HepG2 (cell line): ENCODE measurements around the gene LSM8. TPM values are rescaled to one million over a fixed set of nuclear protein-coding genes. Genes with fewer than 3 reads are reported as not detected.

Experiments used
- BATF2 ChIP-seq: sonication (generic); formaldehyde crosslinking; IDR thresholded peaks from 2 replicates; pipeline ENCODE4 v1.8.0; 2022; ENCODE audit warnings: mild to moderate bottlenecking, missing genetic modification reagents, moderate library complexity
- MED13 ChIP-seq: sonication (generic); formaldehyde crosslinking; IDR thresholded peaks from 2 replicates; pipeline ENCODE4 v1.5.0; 2020; ENCODE audit warnings: missing genetic modification reagents
- RFX1 ChIP-seq: fragments of 450-650 bp; IDR thresholded peaks from 2 replicates; pipeline ENCODE4 v1.6.1; 2017
- SMAD1 ChIP-seq: sonication (generic); formaldehyde crosslinking; IDR thresholded peaks from 2 replicates; pipeline ENCODE4 v1.4.0; 2020; ENCODE audit warnings: missing genetic modification reagents, low read depth, mild to moderate bottlenecking, borderline replicate concordance
- SNRNP70 ChIP-seq: fragments of 200-400 bp; formaldehyde crosslinking; IDR thresholded peaks from 2 replicates; pipeline ENCODE4 v1.6.1; 2017; ENCODE audit warnings: mild to moderate bottlenecking, low read depth, low read length, moderate library complexity
- TSC22D2 ChIP-seq: sonication (generic); formaldehyde crosslinking; IDR thresholded peaks from 2 replicates; pipeline ENCODE4 v1.5.1; 2020; ENCODE audit warnings: missing genetic modification reagents, mild to moderate bottlenecking, borderline replicate concordance
- ZFP82 ChIP-seq: sonication (generic); formaldehyde crosslinking; IDR thresholded peaks from 2 replicates; pipeline ENCODE4 v1.5.1; 2020; ENCODE audit warnings: mild to moderate bottlenecking, missing genetic modification reagents, borderline replicate concordance
- ZFP91 ChIP-seq: sonication (generic); formaldehyde crosslinking; IDR thresholded peaks from 2 replicates; pipeline ENCODE4 v1.9.0; 2022; ENCODE audit warnings: missing genetic modification reagents, mild to moderate bottlenecking, borderline replicate concordance
- ZMAT3 ChIP-seq: sonication (generic); formaldehyde crosslinking; conservative IDR thresholded peaks from 2 replicates; pipeline ENCODE4 v1.7.0; 2021; ENCODE audit warnings: missing genetic modification reagents
- ZNF143 ChIP-seq: sonication (generic); formaldehyde crosslinking; IDR thresholded peaks from 2 replicates; pipeline ENCODE4 v1.4.0; 2020; ENCODE audit warnings: missing genetic modification reagents
- ZNF207 ChIP-seq: fragments of 450-650 bp; IDR thresholded peaks from 2 replicates; pipeline ENCODE4 v1.6.1; 2016; ENCODE audit warnings: antibody characterized with exemption, borderline replicate concordance
- ZNF607 ChIP-seq: sonication (generic); formaldehyde crosslinking; IDR thresholded peaks from 2 replicates; pipeline ENCODE4 v1.5.1; 2020; ENCODE audit warnings: missing genetic modification reagents, mild to moderate bottlenecking, borderline replicate concordance
- ZNF615 ChIP-seq: sonication (generic); formaldehyde crosslinking; IDR thresholded peaks from 2 replicates; pipeline ENCODE4 v1.5.0; 2020; ENCODE audit warnings: mild to moderate bottlenecking, missing genetic modification reagents, borderline replicate concordance
- ZNF788 ChIP-seq: sonication (generic); formaldehyde crosslinking; IDR thresholded peaks from 2 replicates; pipeline ENCODE4 v1.5.0; 2020; ENCODE audit warnings: mild to moderate bottlenecking, missing genetic modification reagents, borderline replicate concordance
- polyA plus RNA-seq, 8 experiments: library from polyadenylated mRNA; depleted of rRNA in 3 of 8; stranded (reverse) in 7 of 8; unstranded in 1 of 8; fragments of >200 nt; fragmentation: Illumina TruSeq in 4 of 8; extraction: Trizol in 4 of 8; gene quantifications; 2 replicates each; pipeline versions ENCODE4 v1.2.1 to v1.2.3, GENCODE V29; 2011 to 2016; ENCODE audit warnings: low read depth in 4 of 8, missing spikeins in 1 of 8, mixed read lengths in 1 of 8; ENCODE audit not compliant: insufficient read depth in 1 of 8
- total RNA-seq, 5 experiments: library from RNA; depleted of rRNA; stranded (reverse); fragments of >200 nt; fragmentation: Illumina TruSeq; extraction: Trizol; gene quantifications; 2 replicates each; pipeline ENCODE4 v1.2.3, GENCODE V29; 2016; ENCODE audit warnings: low read depth in 1 of 5
- TF ChIP-seq, protein P1 (sequence below): sonication (generic); formaldehyde crosslinking; IDR thresholded peaks from 2 replicates; pipeline ENCODE4 v1.5.1; 2020; ENCODE audit warnings: mild to moderate bottlenecking, missing genetic modification reagents, moderate library complexity
- TF ChIP-seq, protein P2 (sequence below): sonication (generic); formaldehyde crosslinking; IDR thresholded peaks from 2 replicates; pipeline ENCODE4 v1.4.0; 2020; ENCODE audit warnings: missing genetic modification reagents, mild to moderate bottlenecking, borderline replicate concordance
- TF ChIP-seq, protein P3 (sequence below): sonication (generic); formaldehyde crosslinking; IDR thresholded peaks from 2 replicates; pipeline ENCODE4 v1.8.1; 2023; ENCODE audit warnings: mild to moderate bottlenecking, moderate library complexity, missing genetic modification reagents

The LSM8 gene
- total and polyA plus RNA-seq, 2 of the 13 experiments (the other 11 are each of a cell fraction or from before 2014, with no cell fraction given), result 44.3 to 67.3 TPM

DNA sequence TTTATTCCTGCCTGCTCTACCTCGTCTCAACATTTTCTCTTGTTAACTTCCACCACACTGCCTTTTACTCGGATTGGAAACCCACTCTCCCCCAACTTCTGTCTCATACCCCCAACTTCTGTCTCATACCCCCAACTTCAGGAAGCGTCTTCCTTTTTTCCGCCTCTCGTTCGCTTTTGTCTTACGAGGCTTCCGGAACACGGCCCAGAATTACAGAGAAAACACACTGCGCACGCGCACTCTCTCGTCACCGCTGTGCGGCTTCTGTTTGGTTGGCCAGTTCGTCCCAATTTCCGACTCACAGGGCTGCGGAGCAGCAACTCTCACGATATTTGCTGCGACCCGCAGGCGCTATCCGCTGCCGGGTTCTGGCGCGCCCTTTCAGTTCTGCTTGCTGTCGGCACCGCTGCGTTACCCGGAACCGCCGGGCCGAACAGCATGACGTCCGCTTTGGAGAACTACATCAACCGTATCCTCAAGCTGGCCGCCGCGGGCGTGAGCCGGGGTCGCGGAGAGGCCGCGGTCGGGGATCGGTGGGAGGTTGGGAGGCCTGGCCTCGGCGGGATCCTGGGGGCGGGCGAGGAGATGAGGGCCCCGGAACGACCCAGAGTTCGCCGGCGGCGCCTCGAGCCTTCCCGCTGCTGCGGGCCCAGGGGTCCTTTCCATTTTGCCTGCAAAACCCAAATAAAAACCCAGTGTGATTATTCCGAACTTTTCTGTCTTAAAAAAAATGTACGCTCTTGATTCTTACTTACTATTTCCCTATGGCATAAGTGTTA, at the start of gene LSM8 (continued):
- TF ChIP-seq, protein P1, sequence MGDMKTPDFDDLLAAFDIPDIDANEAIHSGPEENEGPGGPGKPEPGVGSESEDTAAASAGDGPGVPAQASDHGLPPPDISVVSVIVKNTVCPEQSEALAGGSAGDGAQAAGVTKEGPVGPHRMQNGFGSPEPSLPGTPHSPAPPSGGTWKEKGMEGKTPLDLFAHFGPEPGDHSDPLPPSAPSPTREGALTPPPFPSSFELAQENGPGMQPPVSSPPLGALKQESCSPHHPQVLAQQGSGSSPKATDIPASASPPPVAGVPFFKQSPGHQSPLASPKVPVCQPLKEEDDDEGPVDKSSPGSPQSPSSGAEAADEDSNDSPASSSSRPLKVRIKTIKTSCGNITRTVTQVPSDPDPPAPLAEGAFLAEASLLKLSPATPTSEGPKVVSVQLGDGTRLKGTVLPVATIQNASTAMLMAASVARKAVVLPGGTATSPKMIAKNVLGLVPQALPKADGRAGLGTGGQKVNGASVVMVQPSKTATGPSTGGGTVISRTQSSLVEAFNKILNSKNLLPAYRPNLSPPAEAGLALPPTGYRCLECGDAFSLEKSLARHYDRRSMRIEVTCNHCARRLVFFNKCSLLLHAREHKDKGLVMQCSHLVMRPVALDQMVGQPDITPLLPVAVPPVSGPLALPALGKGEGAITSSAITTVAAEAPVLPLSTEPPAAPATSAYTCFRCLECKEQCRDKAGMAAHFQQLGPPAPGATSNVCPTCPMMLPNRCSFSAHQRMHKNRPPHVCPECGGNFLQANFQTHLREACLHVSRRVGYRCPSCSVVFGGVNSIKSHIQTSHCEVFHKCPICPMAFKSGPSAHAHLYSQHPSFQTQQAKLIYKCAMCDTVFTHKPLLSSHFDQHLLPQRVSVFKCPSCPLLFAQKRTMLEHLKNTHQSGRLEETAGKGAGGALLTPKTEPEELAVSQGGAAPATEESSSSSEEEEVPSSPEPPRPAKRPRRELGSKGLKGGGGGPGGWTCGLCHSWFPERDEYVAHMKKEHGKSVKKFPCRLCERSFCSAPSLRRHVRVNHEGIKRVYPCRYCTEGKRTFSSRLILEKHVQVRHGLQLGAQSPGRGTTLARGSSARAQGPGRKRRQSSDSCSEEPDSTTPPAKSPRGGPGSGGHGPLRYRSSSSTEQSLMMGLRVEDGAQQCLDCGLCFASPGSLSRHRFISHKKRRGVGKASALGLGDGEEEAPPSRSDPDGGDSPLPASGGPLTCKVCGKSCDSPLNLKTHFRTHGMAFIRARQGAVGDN, result peak; percentile 88
- TF ChIP-seq ZNF207 (no peak), BATF2 (CRISPR knock-in tag) (no peak), ZNF143 (CRISPR knock-in tag) (no peak; the same call in 1 of the 2 replicates), RFX1 (no peak), MED13 (CRISPR knock-in tag) (0 out of 2 replicates have a peak, but pooled peaks have one; percentile 24), ZNF788 (CRISPR knock-in tag) (peak; percentile 80; the same call in 1 of the 2 replicates), ZMAT3 (CRISPR knock-in tag) (no peak), ZNF615 (CRISPR knock-in tag) (no peak), TSC22D2 (CRISPR knock-in tag) (no peak), SNRNP70 (no peak), ZFP91 (CRISPR knock-in tag) (peak; percentile 83; the same call in 1 of the 2 replicates), ZNF607 (peak; percentile 65; the same call in 1 of the 2 replicates), ZFP82 (peak; percentile 88; the same call in 1 of the 2 replicates), SMAD1 (CRISPR knock-in tag) (no peak)
- TF ChIP-seq, protein P2, sequence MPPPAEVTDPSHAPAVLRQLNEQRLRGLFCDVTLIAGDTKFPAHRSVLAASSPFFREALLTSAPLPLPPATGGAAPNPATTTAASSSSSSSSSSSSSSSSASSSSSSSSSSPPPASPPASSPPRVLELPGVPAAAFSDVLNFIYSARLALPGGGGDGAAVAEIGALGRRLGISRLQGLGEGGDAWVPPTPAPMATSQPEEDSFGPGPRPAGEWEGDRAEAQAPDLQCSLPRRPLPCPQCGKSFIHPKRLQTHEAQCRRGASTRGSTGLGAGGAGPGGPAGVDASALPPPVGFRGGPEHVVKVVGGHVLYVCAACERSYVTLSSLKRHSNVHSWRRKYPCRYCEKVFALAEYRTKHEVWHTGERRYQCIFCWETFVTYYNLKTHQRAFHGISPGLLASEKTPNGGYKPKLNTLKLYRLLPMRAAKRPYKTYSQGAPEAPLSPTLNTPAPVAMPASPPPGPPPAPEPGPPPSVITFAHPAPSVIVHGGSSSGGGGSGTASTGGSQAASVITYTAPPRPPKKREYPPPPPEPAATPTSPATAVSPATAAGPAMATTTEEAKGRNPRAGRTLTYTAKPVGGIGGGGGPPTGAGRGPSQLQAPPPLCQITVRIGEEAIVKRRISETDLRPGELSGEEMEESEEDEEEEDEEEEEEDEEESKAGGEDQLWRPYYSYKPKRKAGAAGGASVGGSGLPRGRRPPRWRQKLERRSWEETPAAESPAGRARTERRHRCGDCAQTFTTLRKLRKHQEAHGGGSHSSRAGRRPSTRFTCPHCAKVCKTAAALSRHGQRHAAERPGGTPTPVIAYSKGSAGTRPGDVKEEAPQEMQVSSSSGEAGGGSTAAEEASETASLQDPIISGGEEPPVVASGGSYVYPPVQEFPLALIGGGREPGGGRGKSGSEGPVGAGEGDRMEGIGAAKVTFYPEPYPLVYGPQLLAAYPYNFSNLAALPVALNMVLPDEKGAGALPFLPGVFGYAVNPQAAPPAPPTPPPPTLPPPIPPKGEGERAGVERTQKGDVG (CRISPR knock-in tag), result no peak
- TF ChIP-seq, protein P3, sequence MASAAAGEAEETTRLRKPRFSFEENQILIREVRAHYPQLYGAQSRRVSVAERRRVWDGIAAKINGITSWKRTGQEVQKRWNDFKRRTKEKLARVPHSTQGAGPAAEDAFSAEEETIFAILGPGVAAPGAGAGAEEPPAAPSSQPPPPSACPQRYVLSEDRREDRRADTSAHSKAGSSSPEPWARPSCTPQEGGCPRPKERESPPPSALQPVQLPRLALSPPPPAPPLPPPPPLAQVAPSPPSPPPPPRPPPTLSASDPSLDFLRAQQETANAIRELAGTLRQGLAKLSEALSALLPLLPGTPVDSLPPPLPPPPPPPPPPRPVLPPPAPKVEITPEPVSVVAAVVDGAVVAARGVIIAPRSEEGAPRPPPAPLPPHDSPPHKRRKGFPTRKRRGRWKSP (CRISPR knock-in tag), result peak; percentile 94
